Measurements from ENCODE around the gene NT5M. TPM values are rescaled to one million over a fixed set of nuclear protein-coding genes. Genes with fewer than 3 reads are reported as not detected.

Gene NT5M
- total RNA-seq, 1 experiment from 2014 or later: 8.6 TPM

DNA sequence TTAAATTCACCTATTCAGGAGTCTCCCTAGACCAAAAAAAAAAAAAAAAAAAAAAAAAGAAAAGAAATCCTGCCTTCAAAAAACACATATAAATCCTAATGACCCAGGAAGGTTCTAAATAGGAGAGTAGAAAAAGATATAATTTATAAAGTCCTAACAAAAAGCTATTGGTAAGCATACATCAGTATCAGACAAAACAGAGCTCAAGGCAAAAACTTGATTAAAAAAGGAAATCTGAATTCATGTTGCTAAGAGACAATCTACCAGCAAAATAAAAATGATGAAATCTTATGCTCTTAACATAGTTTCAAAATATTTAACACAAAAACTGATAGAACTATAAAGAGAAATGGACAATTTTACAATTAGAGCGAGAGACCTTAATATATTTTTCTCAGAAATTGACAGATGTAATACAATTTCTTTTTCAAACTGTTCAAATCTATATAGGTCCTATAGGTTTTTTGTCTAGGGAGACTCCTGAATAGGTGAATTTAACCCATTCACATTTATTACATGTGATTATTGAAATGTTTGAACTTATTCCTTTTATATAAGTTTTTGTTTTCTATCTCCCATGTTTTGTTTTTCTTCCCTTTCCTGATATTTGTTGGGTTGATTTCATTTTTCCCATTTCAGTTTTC lies 57.0 kb downstream of the NT5M start:
- TF ChIP-seq EZH2 (IDR thresholded peaks at IDR 0.05; ENCODE audit: low read length, unreplicated experiment) (no peak), EZH2phosphoT487 (IDR thresholded peaks at IDR 0.05; ENCODE audit: borderline replicate concordance, low read length) (no peak)
- TF ChIP-seq, protein P1, sequence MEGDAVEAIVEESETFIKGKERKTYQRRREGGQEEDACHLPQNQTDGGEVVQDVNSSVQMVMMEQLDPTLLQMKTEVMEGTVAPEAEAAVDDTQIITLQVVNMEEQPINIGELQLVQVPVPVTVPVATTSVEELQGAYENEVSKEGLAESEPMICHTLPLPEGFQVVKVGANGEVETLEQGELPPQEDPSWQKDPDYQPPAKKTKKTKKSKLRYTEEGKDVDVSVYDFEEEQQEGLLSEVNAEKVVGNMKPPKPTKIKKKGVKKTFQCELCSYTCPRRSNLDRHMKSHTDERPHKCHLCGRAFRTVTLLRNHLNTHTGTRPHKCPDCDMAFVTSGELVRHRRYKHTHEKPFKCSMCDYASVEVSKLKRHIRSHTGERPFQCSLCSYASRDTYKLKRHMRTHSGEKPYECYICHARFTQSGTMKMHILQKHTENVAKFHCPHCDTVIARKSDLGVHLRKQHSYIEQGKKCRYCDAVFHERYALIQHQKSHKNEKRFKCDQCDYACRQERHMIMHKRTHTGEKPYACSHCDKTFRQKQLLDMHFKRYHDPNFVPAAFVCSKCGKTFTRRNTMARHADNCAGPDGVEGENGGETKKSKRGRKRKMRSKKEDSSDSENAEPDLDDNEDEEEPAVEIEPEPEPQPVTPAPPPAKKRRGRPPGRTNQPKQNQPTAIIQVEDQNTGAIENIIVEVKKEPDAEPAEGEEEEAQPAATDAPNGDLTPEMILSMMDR (conservative IDR thresholded peaks at IDR 0.05; ENCODE audit: low read depth, low read length): no peak
- no peak overlapping the region for H2AFZ ChIP-seq (ENCODE audit: low read length)
- POLR2A ChIA-PET (ENCODE audit: unreplicated experiment): no interaction called here
- no peak overlapping the region for H3K27ac ChIP-seq (ENCODE audit: low read length)
- H3K4me1 ChIP-seq (ENCODE audit: insufficient read depth, low read length): no peaks in the 10 kb centered on the region
- H3K9ac ChIP-seq (ENCODE audit: low read length): no peak overlapping the region
- no peak overlapping the region for H3K4me3 ChIP-seq (ENCODE audit: low read length)
- no peaks in the 10 kb centered on the region for H3F3A ChIP-seq (ENCODE audit: low read length, unreplicated experiment)
- no peaks in the 10 kb centered on the region for H3K36me3 ChIP-seq (ENCODE audit: low read depth, low read length)
- H3K79me2 ChIP-seq (ENCODE audit: low read length): no peaks in the 10 kb centered on the region
- no peaks in the 10 kb centered on the region for H3K9me2 ChIP-seq (replicated peaks; ENCODE audit: low read length)
- no peaks in the 10 kb centered on the region for H3K27me3 ChIP-seq (ENCODE audit: low read length)
- intact Hi-C loops (cut with micrococcal nuclease): no loop called here
- H3K4me2 ChIP-seq (ENCODE audit: low read length): no peak overlapping the region
- no TSS peak for BruUV-seq (replicated peaks)
- DNase-seq (no peak), ATAC-seq (no peak)
- no peaks in the 10 kb centered on the region for H4K20me1 ChIP-seq (ENCODE audit: low read length)
- CTCF ChIA-PET: no interaction called here
- peaks cover 10% of the 10 kb centered on the region; the same call in 1 of the 2 replicates for H3K9me3 ChIP-seq (ENCODE audit: low read length)

DNA sequence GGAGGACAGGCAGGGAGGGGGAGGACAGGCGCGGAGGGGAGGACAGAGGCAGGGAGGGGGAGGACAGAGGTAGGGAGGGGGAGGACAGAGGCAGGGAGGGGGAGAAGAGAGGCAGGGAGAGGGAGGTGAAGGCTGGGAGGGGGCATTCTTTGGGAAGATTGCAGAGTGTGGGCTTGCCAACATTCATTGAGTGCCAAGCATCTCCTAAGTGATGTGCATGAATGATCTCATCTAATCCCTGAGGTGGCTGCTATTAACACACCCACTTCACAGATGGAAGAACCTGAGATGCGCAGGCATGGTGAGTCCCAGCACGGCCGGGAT lies 58.3 kb downstream of the NT5M start:
- Histone ChIP-seq H3K9me2 (replicated peaks; ENCODE audit: low read length) (no peaks in the 10 kb centered on the region), H3K27ac (ENCODE audit: low read length) (no peak overlapping the region), H3K36me3 (ENCODE audit: low read depth, low read length) (no peaks in the 10 kb centered on the region), H3K4me2 (ENCODE audit: low read length) (no peak overlapping the region), H3K9ac (ENCODE audit: low read length) (no peak overlapping the region), H2AFZ (ENCODE audit: low read length) (no peak overlapping the region), H4K20me1 (ENCODE audit: low read length) (no peaks in the 10 kb centered on the region), H3K27me3 (ENCODE audit: low read length) (no peaks in the 10 kb centered on the region), H3K4me1 (ENCODE audit: insufficient read depth, low read length) (no peaks in the 10 kb centered on the region), H3K4me3 (ENCODE audit: low read length) (no peak overlapping the region), H3K9me3 (ENCODE audit: low read length) (peaks cover 10% of the 10 kb centered on the region; the same call in 1 of the 2 replicates), H3F3A (ENCODE audit: low read length, unreplicated experiment) (no peaks in the 10 kb centered on the region), H3K79me2 (ENCODE audit: low read length) (no peaks in the 10 kb centered on the region)
- ChIA-PET POLR2A (ENCODE audit: unreplicated experiment) (no interaction called here), CTCF (no interaction called here)
- no TSS peak for BruUV-seq (replicated peaks)
- DNase-seq (no peak), ATAC-seq (no peak)
- intact Hi-C loops (cut with micrococcal nuclease): no loop called here
- TF ChIP-seq EZH2 (IDR thresholded peaks at IDR 0.05; ENCODE audit: low read length, unreplicated experiment) (no peak), EZH2phosphoT487 (IDR thresholded peaks at IDR 0.05; ENCODE audit: borderline replicate concordance, low read length) (no peak)
- TF ChIP-seq, protein P1 (conservative IDR thresholded peaks at IDR 0.05; ENCODE audit: low read depth, low read length): no peak

DNA sequence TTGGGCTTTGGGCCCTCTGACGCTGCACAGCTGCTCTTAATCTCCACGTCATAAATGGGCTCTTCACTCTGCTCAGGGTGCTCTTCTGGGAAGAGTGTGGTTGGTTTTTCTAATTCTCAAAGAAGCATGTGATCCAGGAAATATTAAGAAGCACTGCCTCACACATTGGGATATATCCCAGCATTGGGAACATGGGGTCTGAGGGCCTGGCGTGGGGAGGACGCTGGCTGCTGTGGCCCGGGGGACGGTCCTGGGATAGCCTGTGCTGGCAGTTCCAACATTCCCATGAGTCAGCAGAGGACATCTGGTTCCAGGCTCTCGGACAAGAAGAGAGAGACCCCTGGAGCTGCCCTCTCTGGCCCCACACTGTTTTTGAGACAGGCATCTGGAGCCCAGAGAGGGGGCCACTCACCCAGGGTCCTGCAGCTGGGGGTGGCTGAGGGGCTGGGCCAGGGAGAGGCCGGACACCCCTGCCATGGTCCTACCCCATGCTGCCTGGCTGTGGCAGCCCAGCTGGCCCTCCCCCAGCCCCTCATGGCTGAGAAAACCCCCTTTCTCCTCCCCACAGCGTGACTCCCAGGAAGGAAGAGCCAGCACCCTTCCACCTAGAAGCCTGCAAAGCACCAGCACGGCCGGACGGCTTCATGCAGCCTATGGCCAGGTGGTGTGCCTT lies 58.8 kb downstream of the NT5M start:
- Histone ChIP-seq H3K27me3 (ENCODE audit: low read length) (no peaks in the 10 kb centered on the region), H3K9me2 (replicated peaks; ENCODE audit: low read length) (no peaks in the 10 kb centered on the region), H3K27ac (ENCODE audit: low read length) (no peak overlapping the region), H2AFZ (ENCODE audit: low read length) (no peak overlapping the region), H4K20me1 (ENCODE audit: low read length) (no peaks in the 10 kb centered on the region), H3F3A (ENCODE audit: low read length, unreplicated experiment) (no peaks in the 10 kb centered on the region), H3K9ac (ENCODE audit: low read length) (no peak overlapping the region), H3K4me2 (ENCODE audit: low read length) (no peak overlapping the region), H3K4me3 (ENCODE audit: low read length) (no peak overlapping the region), H3K79me2 (ENCODE audit: low read length) (no peaks in the 10 kb centered on the region), H3K4me1 (ENCODE audit: insufficient read depth, low read length) (no peaks in the 10 kb centered on the region), H3K36me3 (ENCODE audit: low read depth, low read length) (no peaks in the 10 kb centered on the region), H3K9me3 (ENCODE audit: low read length) (peaks cover 10% of the 10 kb centered on the region; the same call in 1 of the 2 replicates)
- POLR2A ChIA-PET (ENCODE audit: unreplicated experiment): no interaction called here
- ATAC-seq: no peak
- BruUV-seq (replicated peaks): no TSS peak
- no peak for DNase-seq
- CTCF ChIA-PET: no interaction called here
- intact Hi-C loops (cut with micrococcal nuclease): no loop called here
- TF ChIP-seq EZH2 (IDR thresholded peaks at IDR 0.05; ENCODE audit: low read length, unreplicated experiment) (no peak), EZH2phosphoT487 (IDR thresholded peaks at IDR 0.05; ENCODE audit: borderline replicate concordance, low read length) (no peak)
- TF ChIP-seq, protein P1 (conservative IDR thresholded peaks at IDR 0.05; ENCODE audit: low read depth, low read length): no peak
